Trophoblast cell (in vitro differentiated cells and primary cell): ENCODE data around the gene EVA1C.

Experiments
- DNase-seq, 2 donors: peaks; one replicate each; pipeline ENCODE4 v3.0.0-alpha.2; 2016
- H2AFZ ChIP-seq: 2 replicates; pipeline ENCODE4 v1.6.1; 2013; ENCODE audit warnings: low read length, moderate library complexity, mild to moderate bottlenecking; ENCODE audit not compliant: insufficient read depth, poor library complexity
- H2AK5ac ChIP-seq: 2 replicates; pipeline ENCODE4 v1.6.1; 2013; ENCODE audit warnings: mild to moderate bottlenecking, low read length
- H2BK120ac ChIP-seq: 2 replicates; pipeline ENCODE4 v1.6.1; 2013; ENCODE audit warnings: low read length, mild to moderate bottlenecking, moderate library complexity; ENCODE audit not compliant: insufficient read depth, poor library complexity
- H2BK12ac ChIP-seq: 2 replicates; pipeline ENCODE4 v1.6.1; 2013; ENCODE audit warnings: mild to moderate bottlenecking, low read length, moderate library complexity
- H2BK5ac ChIP-seq: 2 replicates; pipeline ENCODE4 v1.6.1; 2013; ENCODE audit warnings: low read length, low read depth, moderate library complexity, mild to moderate bottlenecking; ENCODE audit not compliant: poor library complexity
- H3K14ac ChIP-seq: 2 replicates; pipeline ENCODE4 v1.6.1; 2013; ENCODE audit warnings: mild to moderate bottlenecking, low read length
- H3K18ac ChIP-seq: 2 replicates; pipeline ENCODE4 v1.6.1; 2013; ENCODE audit warnings: mild to moderate bottlenecking, low read length
- H3K23ac ChIP-seq: 2 replicates; pipeline ENCODE4 v1.6.1; 2013; ENCODE audit warnings: low read length
- H3K27ac ChIP-seq: 2 replicates; pipeline ENCODE4 v1.5.1; 2013; ENCODE audit warnings: low read depth, mild to moderate bottlenecking, inconsistent platforms, low read length, moderate library complexity
- H3K27me3 ChIP-seq: 2 replicates; pipeline ENCODE4 v1.6.1; 2013; ENCODE audit warnings: inconsistent platforms, mild to moderate bottlenecking, low read length, moderate library complexity; ENCODE audit not compliant: insufficient read depth
- H3K36me3 ChIP-seq, 2 experiments: 1 replicate in 1 of 2; 2 replicates in 1 of 2; pipeline ENCODE4 v1.6.1; 2013; ENCODE audit warnings: low read length in 2 of 2, mild to moderate bottlenecking in 2 of 2, moderate library complexity in 1 of 2; ENCODE audit not compliant: insufficient read depth in 2 of 2, control insufficient read depth in 1 of 2
- H3K4ac ChIP-seq: 2 replicates; pipeline ENCODE4 v1.6.1; 2013; ENCODE audit warnings: low read depth, mild to moderate bottlenecking, low read length, moderate library complexity
- H3K4me1 ChIP-seq, 2 experiments: 1 replicate in 1 of 2; 2 replicates in 1 of 2; pipeline ENCODE4 v1.6.1; 2013; ENCODE audit warnings: low read length in 2 of 2, mild to moderate bottlenecking in 2 of 2, moderate library complexity in 1 of 2; ENCODE audit not compliant: insufficient read depth in 2 of 2, control insufficient read depth in 1 of 2
- H3K4me2 ChIP-seq: 2 replicates; pipeline ENCODE4 v1.6.1; 2013; ENCODE audit warnings: inconsistent platforms, mild to moderate bottlenecking, low read length, moderate library complexity
- H3K4me3 ChIP-seq: 2 replicates; pipeline ENCODE4 v1.5.1; 2013; ENCODE audit warnings: mild to moderate bottlenecking, low read depth, low read length, inconsistent platforms
- H3K79me1 ChIP-seq: one replicate; pipeline ENCODE4 v1.6.1; 2013; ENCODE audit warnings: low read length
- H3K79me2 ChIP-seq: 2 replicates; pipeline ENCODE4 v1.6.1; 2013; ENCODE audit warnings: low read length, mild to moderate bottlenecking; ENCODE audit not compliant: control insufficient read depth, insufficient read depth, poor library complexity
- H3K9ac ChIP-seq: 2 replicates; pipeline ENCODE4 v1.6.1; 2013; ENCODE audit warnings: mild to moderate bottlenecking, low read length
- H3K9me3 ChIP-seq: 2 replicates; pipeline ENCODE4 v1.6.1; 2013; ENCODE audit warnings: low read depth, mild to moderate bottlenecking, control low read depth, inconsistent platforms, low read length; ENCODE audit not compliant: insufficient read depth
- H4K12ac ChIP-seq: 2 replicates; pipeline ENCODE4 v1.6.1; 2013; ENCODE audit warnings: low read depth, mild to moderate bottlenecking, low read length, moderate library complexity
- H4K8ac ChIP-seq: 2 replicates; pipeline ENCODE4 v1.6.1; 2013; ENCODE audit warnings: low read depth, mild to moderate bottlenecking, low read length, moderate library complexity
- H4K91ac ChIP-seq: one replicate; pipeline ENCODE4 v1.6.1; 2013; ENCODE audit warnings: low read depth, mild to moderate bottlenecking, low read length, moderate library complexity
- WGBS: extraction: QIAGEN DNeasy Blood & Tissue Kit; methylation state at CpG from one replicate; pipeline ENCODE4 v1.1.7; 2013; ENCODE audit warnings: missing lambda C conversion rate; ENCODE audit not compliant: insufficient read length, insufficient coverage; ENCODE audit errors: extremely low coverage; 5-methylcytosine and 5-hydroxymethylcytosine counted together

The EVA1C gene

DNA sequence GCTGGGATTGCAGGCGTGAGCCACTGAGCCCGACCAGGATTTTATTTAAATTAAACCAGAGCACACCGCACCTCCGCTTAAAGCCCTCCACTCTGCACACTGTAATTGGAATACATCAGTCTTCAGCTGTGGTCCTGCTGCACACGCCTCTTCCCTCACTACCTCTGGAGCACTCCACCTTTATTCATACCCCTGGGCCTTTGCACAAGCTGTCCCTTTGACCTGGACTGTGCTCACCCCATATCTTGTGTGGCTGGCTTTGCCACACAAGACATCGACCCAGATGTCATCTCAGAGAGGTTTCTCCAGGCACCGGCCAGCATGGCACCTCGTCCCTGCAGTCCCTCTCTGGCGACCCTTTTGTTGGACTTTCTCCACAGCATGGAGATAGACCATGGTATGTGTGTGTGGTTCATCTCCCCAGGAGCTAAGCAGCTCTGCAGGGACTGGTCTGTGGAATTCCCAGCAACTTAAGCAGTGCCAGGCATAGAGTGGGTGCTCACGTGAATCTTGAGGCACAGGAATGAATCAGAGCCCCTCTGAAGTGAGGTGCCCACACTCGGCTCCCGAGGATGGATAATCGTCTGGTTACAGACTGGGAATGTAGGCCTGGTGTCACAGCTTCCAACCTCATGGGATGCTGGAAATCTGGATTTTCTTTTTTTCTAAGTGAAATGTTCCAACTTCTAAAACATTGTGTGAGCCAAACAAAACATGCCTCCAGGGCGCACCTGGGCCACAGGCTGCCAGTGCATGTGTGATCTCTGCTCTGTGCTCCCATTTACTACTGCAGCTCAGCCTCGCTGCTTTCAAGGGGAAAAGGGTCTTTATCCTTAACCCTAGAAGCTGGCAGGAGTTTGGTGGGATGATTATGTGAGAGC lies 61.9 kb downstream of the EVA1C start:
- Histone ChIP-seq H3K9me3 (no peaks in the 10 kb centered on the region), H3K4me3 (peak overlapping the region; percentile 11), H4K12ac (no peak overlapping the region), H3K79me1 (no peaks in the 10 kb centered on the region), H2AFZ (no peak overlapping the region), H3K23ac (no peak overlapping the region), H3K27ac (no peak overlapping the region), H3K36me3 (no peaks in the 10 kb centered on the region), H3K14ac (no peak overlapping the region), H2AK5ac (no peak overlapping the region), H3K4me1 (no peaks in the 10 kb centered on the region), H3K79me2 (no peaks in the 10 kb centered on the region), H4K91ac (no peak overlapping the region), H3K9ac (peak overlapping the region; percentile 15), H3K27me3 (no peaks in the 10 kb centered on the region), H2BK120ac (no peak overlapping the region), H4K8ac (no peak overlapping the region), H3K4ac (no peak overlapping the region), H3K18ac (no peak overlapping the region), H2BK5ac (no peak overlapping the region), H2BK12ac (no peak overlapping the region), H3K4me2 (no peak overlapping the region)
- DNase-seq, result no peak
- no CpG with 5 or more reads among the region's 15 CpGs for WGBS

DNA sequence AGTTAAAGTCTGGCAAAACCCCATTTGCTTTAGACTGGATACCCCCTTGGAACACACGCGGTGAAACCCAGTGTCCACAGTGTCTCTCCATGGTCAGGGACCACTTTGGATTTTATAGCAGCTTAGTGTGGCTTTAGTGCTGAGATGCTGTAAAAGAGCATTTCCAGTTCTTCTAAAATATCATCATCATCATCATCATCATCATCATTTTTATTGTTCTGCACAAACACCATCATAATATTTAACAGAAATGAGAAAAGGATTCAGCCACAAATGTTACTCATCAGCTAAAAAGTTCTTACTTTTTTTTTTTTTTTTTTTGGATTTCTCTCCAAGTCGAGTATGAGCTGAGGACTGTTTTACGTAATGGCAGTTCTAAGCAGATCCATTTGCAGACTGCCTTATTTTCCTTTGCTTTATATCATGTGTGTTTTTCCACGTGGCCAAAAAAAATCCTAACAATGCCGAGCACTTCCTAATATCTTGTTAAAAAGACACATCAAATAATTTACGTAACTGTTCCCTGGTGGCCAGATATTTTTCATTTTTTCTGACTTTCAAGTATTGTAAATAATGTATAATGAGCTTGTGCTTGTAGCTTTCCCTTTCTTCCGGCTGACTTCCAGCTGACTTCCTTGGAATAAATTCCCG lies 62.8 kb downstream of the EVA1C start:
- H3K4me1 ChIP-seq, result no peaks in the 10 kb centered on the region

DNA sequence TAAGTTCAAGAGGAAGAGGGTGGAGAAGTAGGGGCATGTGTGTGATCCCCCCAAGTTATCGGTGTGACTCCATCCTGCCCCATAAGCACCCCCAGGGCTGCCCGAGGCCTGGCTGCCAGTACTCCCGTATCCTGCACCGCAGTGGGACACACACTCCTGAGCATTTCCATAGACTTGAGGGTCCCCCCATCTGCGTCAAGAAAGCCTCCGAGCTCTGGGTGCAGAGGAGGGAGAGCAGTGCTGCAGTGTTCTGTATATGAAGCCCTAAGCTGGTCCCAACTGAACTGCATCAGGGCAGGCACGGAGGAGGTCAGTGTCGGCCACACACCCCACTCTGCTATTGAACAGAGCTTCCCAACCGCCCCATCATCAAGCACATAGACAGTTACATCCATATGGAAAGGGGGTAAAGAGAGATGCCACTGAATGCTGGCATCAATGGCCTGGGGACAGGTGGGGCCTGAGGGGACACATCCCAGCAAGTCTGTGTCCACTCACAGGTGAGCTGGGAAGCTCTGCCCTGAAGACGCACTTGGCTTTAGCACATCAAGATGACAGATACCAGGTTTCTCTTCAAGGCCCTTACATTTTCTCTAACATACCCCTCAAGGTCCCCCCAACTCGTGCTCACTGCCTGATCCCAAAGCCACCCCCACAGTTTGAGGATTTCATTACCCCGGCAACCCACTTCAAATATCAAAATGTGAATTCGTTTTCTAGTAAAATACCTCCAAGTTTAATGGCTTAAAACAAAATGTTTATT lies 64.3 kb downstream of the EVA1C start:
- H3K79me2 ChIP-seq, result no peaks in the 10 kb centered on the region
- WGBS, result no CpG with 5 or more reads among the region's 13 CpGs
- H4K8ac ChIP-seq, result no peak overlapping the region
- no peak overlapping the region for H3K27ac ChIP-seq
- H3K4me1 ChIP-seq, result no peaks in the 10 kb centered on the region
- no peaks in the 10 kb centered on the region for H3K36me3 ChIP-seq
- no peaks in the 10 kb centered on the region for H3K9me3 ChIP-seq
- no peak overlapping the region for H4K91ac ChIP-seq
- no peak overlapping the region for H2BK120ac ChIP-seq
- H3K4ac ChIP-seq, result no peak overlapping the region
- no peak overlapping the region for H2AK5ac ChIP-seq
- no peak overlapping the region for H2BK12ac ChIP-seq
- H2BK5ac ChIP-seq, result no peak overlapping the region
- H3K27me3 ChIP-seq, result no peaks in the 10 kb centered on the region
- H3K18ac ChIP-seq, result no peak overlapping the region
- no peak overlapping the region for H2AFZ ChIP-seq
- H3K23ac ChIP-seq, result no peak overlapping the region
- DNase-seq, result no peak
- H3K4me3 ChIP-seq, result no peak overlapping the region
- H3K4me2 ChIP-seq, result no peak overlapping the region
- no peak overlapping the region for H4K12ac ChIP-seq
- no peak overlapping the region for H3K14ac ChIP-seq
- no peaks in the 10 kb centered on the region for H3K79me1 ChIP-seq
- no peak overlapping the region for H3K9ac ChIP-seq

More for the DNA sequence above, 62.8 kb downstream of the EVA1C start:
- H3K4me3 ChIP-seq, result no peak overlapping the region
- H4K12ac ChIP-seq, result no peak overlapping the region
- H3K4ac ChIP-seq, result no peak overlapping the region
- no peak overlapping the region for H2BK120ac ChIP-seq
- H3K27ac ChIP-seq, result no peak overlapping the region
- H3K4me2 ChIP-seq, result no peak overlapping the region
- H4K8ac ChIP-seq, result no peak overlapping the region
- H3K79me1 ChIP-seq, result no peaks in the 10 kb centered on the region
- no peak overlapping the region for H3K23ac ChIP-seq
- H3K27me3 ChIP-seq, result no peaks in the 10 kb centered on the region
- H2BK5ac ChIP-seq, result no peak overlapping the region
- H3K9ac ChIP-seq, result no peak overlapping the region
- DNase-seq, result peak; percentile 26 to 68
- no peak overlapping the region for H3K18ac ChIP-seq
- H2AFZ ChIP-seq, result no peak overlapping the region
- no peak overlapping the region for H3K14ac ChIP-seq
- H2BK12ac ChIP-seq, result no peak overlapping the region
- no peak overlapping the region for H4K91ac ChIP-seq
- H2AK5ac ChIP-seq, result no peak overlapping the region
- no peaks in the 10 kb centered on the region for H3K9me3 ChIP-seq
- no peaks in the 10 kb centered on the region for H3K36me3 ChIP-seq
- H3K79me2 ChIP-seq, result no peaks in the 10 kb centered on the region
- WGBS, result no CpG with 5 or more reads among the region's 9 CpGs

DNA sequence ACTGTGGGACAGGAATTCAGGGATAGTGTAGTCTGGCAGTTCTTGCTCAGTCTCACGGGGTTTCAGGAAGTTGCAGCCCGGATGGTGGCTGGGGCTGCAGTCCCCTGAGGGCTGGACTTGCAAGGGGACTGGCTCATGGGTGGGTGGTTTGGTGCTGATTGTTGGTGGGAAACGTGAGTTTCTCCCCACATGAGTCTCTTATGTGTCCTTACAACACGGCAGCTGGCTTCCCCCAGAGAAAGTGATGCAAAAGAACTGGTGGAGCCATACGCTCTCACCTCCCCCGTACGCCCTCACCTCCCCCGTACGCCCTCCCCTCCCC lies 64.9 kb downstream of the EVA1C start:
- Histone ChIP-seq H3K14ac (no peak overlapping the region), H3K27ac (no peak overlapping the region), H2AFZ (no peak overlapping the region), H3K79me1 (no peaks in the 10 kb centered on the region), H2AK5ac (no peak overlapping the region), H3K4me3 (no peak overlapping the region), H3K18ac (no peak overlapping the region), H3K4me2 (no peak overlapping the region), H4K8ac (no peak overlapping the region), H3K27me3 (no peaks in the 10 kb centered on the region), H4K91ac (no peak overlapping the region), H3K9ac (no peak overlapping the region), H3K9me3 (no peaks in the 10 kb centered on the region), H3K4ac (no peak overlapping the region), H3K23ac (no peak overlapping the region), H4K12ac (no peak overlapping the region), H3K79me2 (no peaks in the 10 kb centered on the region), H3K4me1 (no peaks in the 10 kb centered on the region), H2BK5ac (no peak overlapping the region), H2BK12ac (no peak overlapping the region), H3K36me3 (no peaks in the 10 kb centered on the region), H2BK120ac (no peak overlapping the region)
- no CpG with 5 or more reads among the region's 9 CpGs for WGBS
- DNase-seq, result no peak
